K562 (cell line): ENCODE data around the gene POLA1. TPM values are rescaled to one million over a fixed set of nuclear protein-coding genes. Genes with fewer than 3 reads are reported as not detected.

Experiments
- ARNT ChIP-seq, 2 experiments: fragments of 450-650 bp; IDR thresholded peaks; 2 replicates each; pipeline ENCODE4 v1.6.1; 2016; ENCODE audit warnings: mild to moderate bottlenecking in 1 of 2
- CREB1 ChIP-seq, 2 experiments: sonication (generic) in 1 of 2; formaldehyde crosslinking in 1 of 2; IDR thresholded peaks; 2 replicates each; pipeline versions ENCODE4 v1.6.1 to v1.8.0; 2012 to 2022; ENCODE audit warnings: inconsistent platforms in 1 of 2, mild to moderate bottlenecking in 1 of 2, missing genetic modification reagents in 1 of 2, moderate library complexity in 1 of 2
- ESRRB ChIP-seq: fragments of 250-450 bp; sonication (Bioruptor Pico); IDR thresholded peaks from 2 replicates; pipeline ENCODE4 v1.5.0; 2020; ENCODE audit warnings: mild to moderate bottlenecking, moderate library complexity, borderline replicate concordance
- EWSR1 ChIP-seq: fragments of 450-650 bp; IDR thresholded peaks from 2 replicates; pipeline ENCODE4 v1.6.1; 2018; ENCODE audit warnings: borderline replicate concordance, mild to moderate bottlenecking, low read depth, moderate library complexity; ENCODE audit not compliant: partially characterized antibody
- HNRNPLL ChIP-seq: fragments of 200-400 bp; formaldehyde crosslinking; IDR thresholded peaks from 2 replicates; pipeline ENCODE4 v1.6.1; 2017; ENCODE audit warnings: low read length, low read depth, mild to moderate bottlenecking; ENCODE audit not compliant: poor library complexity, severe bottlenecking
- MAFK ChIP-seq: IDR thresholded peaks from 2 replicates; pipeline ENCODE4 v1.6.1; 2011; ENCODE audit warnings: low read length, improper control_type of control experiment
- NFE2L1 ChIP-seq: fragments of 450-650 bp; IDR thresholded peaks from 2 replicates; pipeline ENCODE4 v1.6.1; 2016; ENCODE audit warnings: missing genetic modification characterization, low read depth, mild to moderate bottlenecking, missing compliant biosample characterization, moderate library complexity, borderline replicate concordance
- NFYB ChIP-seq: IDR thresholded peaks from 2 replicates; pipeline ENCODE4 v1.6.1; 2011; ENCODE audit warnings: mild to moderate bottlenecking, moderate library complexity; ENCODE audit not compliant: insufficient read length; ENCODE audit errors: extremely low read depth
- POLR2AphosphoS2 ChIP-seq: IDR thresholded peaks from 2 replicates; pipeline ENCODE4 v1.6.1; 2012; ENCODE audit warnings: low read length, improper control_type of control experiment
- SIN3A ChIP-seq, 2 experiments: fragments of 150-350 bp in 1 of 2; IDR thresholded peaks; 2 replicates each; pipeline ENCODE4 v1.6.1; 2011 to 2016; ENCODE audit warnings: borderline replicate concordance in 2 of 2, low read depth in 2 of 2, low read length in 2 of 2, mild to moderate bottlenecking in 2 of 2, moderate library complexity in 2 of 2; ENCODE audit not compliant: control insufficient read depth in 1 of 2
- SP2 ChIP-seq: IDR thresholded peaks from 2 replicates; pipeline ENCODE4 v1.6.1; 2011; ENCODE audit warnings: mild to moderate bottlenecking, low read depth, low read length, moderate library complexity; ENCODE audit not compliant: poor library complexity, severe bottlenecking; ENCODE audit errors: extremely low read depth
- STAG1 ChIP-seq: sonication (generic); formaldehyde crosslinking; IDR thresholded peaks from 2 replicates; pipeline ENCODE4 v1.5.0; 2020; ENCODE audit warnings: missing genetic modification reagents, borderline replicate concordance
- TFAM ChIP-seq: fragments of 250-450 bp; sonication (Bioruptor Pico); conservative IDR thresholded peaks from 2 replicates; pipeline ENCODE4 v1.5.0; 2021; ENCODE audit warnings: mild to moderate bottlenecking, moderate library complexity
- TOE1 ChIP-seq, 2 experiments: fragments of 450-650 bp in 1 of 2; sonication (generic) in 1 of 2; formaldehyde crosslinking in 1 of 2; IDR thresholded peaks; 2 replicates each; pipeline versions ENCODE4 v1.7.1 to v1.8.0; 2016 to 2022; ENCODE audit warnings: borderline replicate concordance in 2 of 2, mild to moderate bottlenecking in 2 of 2, antibody characterized with exemption in 1 of 2, inconsistent platforms in 1 of 2, low read depth in 1 of 2, missing genetic modification reagents in 1 of 2, moderate library complexity in 1 of 2
- ZNF655 ChIP-seq: fragments of 250-450 bp; sonication (Bioruptor Pico); IDR thresholded peaks from 2 replicates; pipeline ENCODE4 v1.5.0; 2021
- polyA plus RNA-seq, 8 experiments: library from polyadenylated mRNA; depleted of rRNA in 4 of 8; stranded (reverse) in 5 of 8; unstranded in 3 of 8; fragments of >200 nt; fragmentation: Nextera tagmentation in 2 of 8; fragmentation: Illumina TruSeq in 1 of 8; extraction: Ambion mirVana in 2 of 8; extraction: Trizol in 1 of 8; gene quantifications; 2 replicates each; pipeline versions ENCODE4 v1.2.1 to v1.2.3, GENCODE V29; 2011 to 2014; ENCODE audit warnings: inconsistent platforms in 1 of 8, missing spikeins in 1 of 8
- total RNA-seq, 7 experiments: library from RNA; depleted of rRNA in 6 of 7; stranded (reverse); fragments of >200 nt in 6 of 7; fragmentation: Illumina TruSeq in 2 of 7; extraction: Trizol in 2 of 7; gene quantifications; 2 replicates each; pipeline versions ENCODE4 v1.2.1 to v1.2.3, GENCODE V29; 2011 to 2021; ENCODE audit warnings: low replicate concordance in 1 of 7
- TF ChIP-seq, protein P1 (sequence below): fragments of 450-650 bp; IDR thresholded peaks from 2 replicates; pipeline ENCODE4 v1.6.1; 2017; ENCODE audit warnings: antibody characterized with exemption
- TF ChIP-seq, protein P2 (sequence below): sonication (generic); formaldehyde crosslinking; IDR thresholded peaks from 2 replicates; pipeline ENCODE4 v1.8.0; 2022; ENCODE audit warnings: mild to moderate bottlenecking, missing genetic modification reagents
- TF ChIP-seq, protein P3 (sequence below): fragments of 450-650 bp; IDR thresholded peaks from 2 replicates; pipeline ENCODE4 v1.6.1; 2016
- TF ChIP-seq, protein P4 (sequence below): sonication (generic); formaldehyde crosslinking; IDR thresholded peaks from 2 replicates; pipeline ENCODE4 v1.8.1; 2023; ENCODE audit warnings: mild to moderate bottlenecking, missing genetic modification reagents

POLA1 gene
- total and polyA plus RNA-seq, 9 of the 15 experiments (the other 6 are each of a cell fraction or from before 2014, with no cell fraction given) = 8.6 to 48.4 (median 27.4) TPM

GRCh38 chrX:24693453-24694202 is at the start of gene POLA1 (continued):
- TF ChIP-seq TOE1 (IDR thresholded peaks at IDR 0.05; ENCODE audit: borderline replicate concordance) (peak; percentile 23; the same call in 1 of the 2 replicates), TOE1 (CRISPR knock-in tag; IDR thresholded peaks at IDR 0.05; ENCODE audit: borderline replicate concordance, low read depth) (no peak), HNRNPLL (no peak), POLR2AphosphoS2 (no peak), ZNF655 (CRISPR knock-in tag) (no peak), STAG1 (no peak), ESRRB (CRISPR knock-in tag) (no peak), MAFK (no peak), SP2 (peak; percentile 13), SIN3A (IDR thresholded peaks at IDR 0.05; ENCODE audit: borderline replicate concordance in 2 of 2, control insufficient read depth in 1 of 2, low read depth in 2 of 2, low read length in 2 of 2) (peak; percentile 10 to 61; a peak in 1 of 4 replicates), EWSR1 (no peak), ARNT (IDR thresholded peaks at IDR 0.05) (0 out of 4 replicates have a peak, but pooled peaks of 1 of the 2 experiments have one; percentile 14), TFAM (CRISPR knock-in tag) (no peak), NFYB (peak; percentile 63), CREB1 (IDR thresholded peaks at IDR 0.05) (peak; percentile 100), CREB1 (CRISPR knock-in tag; IDR thresholded peaks at IDR 0.05) (peak; percentile 99), NFE2L1 (tag) (no peak)
- TF ChIP-seq, protein P1, sequence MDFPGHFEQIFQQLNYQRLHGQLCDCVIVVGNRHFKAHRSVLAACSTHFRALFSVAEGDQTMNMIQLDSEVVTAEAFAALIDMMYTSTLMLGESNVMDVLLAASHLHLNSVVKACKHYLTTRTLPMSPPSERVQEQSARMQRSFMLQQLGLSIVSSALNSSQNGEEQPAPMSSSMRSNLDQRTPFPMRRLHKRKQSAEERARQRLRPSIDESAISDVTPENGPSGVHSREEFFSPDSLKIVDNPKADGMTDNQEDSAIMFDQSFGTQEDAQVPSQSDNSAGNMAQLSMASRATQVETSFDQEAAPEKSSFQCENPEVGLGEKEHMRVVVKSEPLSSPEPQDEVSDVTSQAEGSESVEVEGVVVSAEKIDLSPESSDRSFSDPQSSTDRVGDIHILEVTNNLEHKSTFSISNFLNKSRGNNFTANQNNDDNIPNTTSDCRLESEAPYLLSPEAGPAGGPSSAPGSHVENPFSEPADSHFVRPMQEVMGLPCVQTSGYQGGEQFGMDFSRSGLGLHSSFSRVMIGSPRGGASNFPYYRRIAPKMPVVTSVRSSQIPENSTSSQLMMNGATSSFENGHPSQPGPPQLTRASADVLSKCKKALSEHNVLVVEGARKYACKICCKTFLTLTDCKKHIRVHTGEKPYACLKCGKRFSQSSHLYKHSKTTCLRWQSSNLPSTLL = no peak
- TF ChIP-seq, protein P2, sequence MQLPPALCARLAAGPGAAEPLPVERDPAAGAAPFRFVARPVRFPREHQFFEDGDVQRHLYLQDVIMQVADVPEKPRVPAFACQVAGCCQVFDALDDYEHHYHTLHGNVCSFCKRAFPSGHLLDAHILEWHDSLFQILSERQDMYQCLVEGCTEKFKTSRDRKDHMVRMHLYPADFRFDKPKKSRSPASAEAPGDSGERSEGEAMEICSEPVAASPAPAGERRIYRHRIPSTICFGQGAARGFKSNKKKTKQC = no peak
- TF ChIP-seq, protein P3, sequence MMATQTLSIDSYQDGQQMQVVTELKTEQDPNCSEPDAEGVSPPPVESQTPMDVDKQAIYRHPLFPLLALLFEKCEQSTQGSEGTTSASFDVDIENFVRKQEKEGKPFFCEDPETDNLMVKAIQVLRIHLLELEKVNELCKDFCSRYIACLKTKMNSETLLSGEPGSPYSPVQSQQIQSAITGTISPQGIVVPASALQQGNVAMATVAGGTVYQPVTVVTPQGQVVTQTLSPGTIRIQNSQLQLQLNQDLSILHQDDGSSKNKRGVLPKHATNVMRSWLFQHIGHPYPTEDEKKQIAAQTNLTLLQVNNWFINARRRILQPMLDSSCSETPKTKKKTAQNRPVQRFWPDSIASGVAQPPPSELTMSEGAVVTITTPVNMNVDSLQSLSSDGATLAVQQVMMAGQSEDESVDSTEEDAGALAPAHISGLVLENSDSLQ = peak; percentile 48
- TF ChIP-seq, protein P4, sequence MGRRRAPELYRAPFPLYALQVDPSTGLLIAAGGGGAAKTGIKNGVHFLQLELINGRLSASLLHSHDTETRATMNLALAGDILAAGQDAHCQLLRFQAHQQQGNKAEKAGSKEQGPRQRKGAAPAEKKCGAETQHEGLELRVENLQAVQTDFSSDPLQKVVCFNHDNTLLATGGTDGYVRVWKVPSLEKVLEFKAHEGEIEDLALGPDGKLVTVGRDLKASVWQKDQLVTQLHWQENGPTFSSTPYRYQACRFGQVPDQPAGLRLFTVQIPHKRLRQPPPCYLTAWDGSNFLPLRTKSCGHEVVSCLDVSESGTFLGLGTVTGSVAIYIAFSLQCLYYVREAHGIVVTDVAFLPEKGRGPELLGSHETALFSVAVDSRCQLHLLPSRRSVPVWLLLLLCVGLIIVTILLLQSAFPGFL (CRISPR knock-in tag) = 0 out of 2 replicates have a peak, but pooled peaks have one; percentile 23
